Measurements from ENCODE around the gene NUCKS1. TPM values are rescaled to one million over a fixed set of nuclear protein-coding genes. Genes with fewer than 3 reads are reported as not detected.
A peak's percentile ranks its signal among the peaks of the same experiment; 100 is the strongest.

Gene NUCKS1
- total and polyA plus RNA-seq, 2 donors (not counting 1 experiment from before 2014, with no cell fraction given): 98.1 to 137 TPM

DNA sequence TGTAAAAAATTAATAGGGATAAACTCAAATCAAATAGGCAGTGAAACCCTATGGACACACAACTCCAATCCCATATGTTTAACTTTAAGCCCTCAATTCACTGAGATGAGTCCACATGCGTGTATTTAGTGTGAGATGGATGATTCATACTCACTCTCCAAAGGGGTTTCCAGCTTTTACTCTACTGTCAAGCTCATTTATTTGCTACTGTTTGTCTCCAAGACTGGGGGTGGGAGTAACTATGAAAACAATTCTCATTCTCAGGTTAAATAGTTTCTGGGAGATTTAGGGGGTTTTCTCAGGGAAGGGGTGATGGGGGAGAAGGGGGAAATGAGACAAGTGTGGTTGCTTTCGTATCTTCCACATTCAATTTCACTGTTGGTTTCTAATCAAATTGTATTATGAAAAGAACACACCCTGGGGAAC is 22.6 kb upstream of the NUCKS1 start:
- no peak overlapping the region for H3K4me2 ChIP-seq (ENCODE audit: extremely low read depth, insufficient read depth, low read length)
- H3K4me1 ChIP-seq (ENCODE audit: control insufficient read depth, extremely low read depth, insufficient read depth, low read length): peaks cover 8% of the 10 kb centered on the region
- H3K9ac ChIP-seq (ENCODE audit: insufficient read depth, low read length): no peak overlapping the region
- no peaks in the 10 kb centered on the region for H3K36me3 ChIP-seq (ENCODE audit: control insufficient read depth, insufficient read depth, low read length)
- H4K20me1 ChIP-seq (ENCODE audit: control insufficient read depth, extremely low read depth, insufficient read depth, low read length): no peaks in the 10 kb centered on the region
- H3K27ac ChIP-seq (ENCODE audit: insufficient read depth, low read length): no peak overlapping the region
- H3K4me3 ChIP-seq (replicated peaks in 1 of 4; ENCODE audit: control extremely low read depth in 1 of 4, insufficient read depth in 1 of 4, low read depth in 3 of 4, low read length in 4 of 4): no peak overlapping the region
- DNase-seq (ENCODE audit: low read depth in 2 of 2): no peak
- no peaks in the 10 kb centered on the region for H3K79me2 ChIP-seq (ENCODE audit: control insufficient read depth, insufficient read depth, low read length)
- no peaks in the 10 kb centered on the region for H3K9me3 ChIP-seq (ENCODE audit: control insufficient read depth, insufficient read depth, low read depth, low read length)
- H3K27me3 ChIP-seq (ENCODE audit: control insufficient read depth, insufficient read depth, low read length): no peaks in the 10 kb centered on the region
- H2AFZ ChIP-seq (ENCODE audit: low read length): no peak overlapping the region
- no peak for TF ChIP-seq EZH2 (IDR thresholded peaks at IDR 0.05; ENCODE audit: low read length, missing control alignments)
- TF ChIP-seq CTCF (conservative IDR thresholded peaks at IDR 0.05 in 1 of 2, IDR thresholded peaks at IDR 0.05 in 1 of 2; ENCODE audit: low read depth in 1 of 2, low read length in 2 of 2): no peak

DNA sequence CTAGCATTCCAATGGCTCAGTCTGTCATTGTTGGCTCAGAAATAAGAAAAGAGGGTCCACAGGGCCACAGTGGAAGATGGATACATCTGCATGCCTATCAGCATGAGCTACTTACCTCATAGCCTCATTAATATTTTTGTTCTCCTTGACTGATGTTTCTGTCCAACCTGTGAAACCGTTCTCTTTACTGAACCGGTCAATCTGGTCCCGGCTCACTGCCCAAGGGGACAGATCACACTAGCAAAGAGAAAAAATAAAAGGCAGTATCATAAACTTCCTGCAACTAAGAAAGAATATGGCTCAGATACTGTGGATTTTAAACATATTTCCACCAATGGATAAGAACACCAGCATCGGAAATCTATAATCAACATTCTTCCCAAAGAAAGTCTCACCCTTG is 20.6 kb upstream of the NUCKS1 start:
- H2AFZ ChIP-seq (ENCODE audit: low read length): no peak overlapping the region
- H3K27me3 ChIP-seq (ENCODE audit: control insufficient read depth, insufficient read depth, low read length): no peaks in the 10 kb centered on the region
- H3K27ac ChIP-seq (ENCODE audit: insufficient read depth, low read length): no peak overlapping the region
- no peak for TF ChIP-seq EZH2 (IDR thresholded peaks at IDR 0.05; ENCODE audit: low read length, missing control alignments)
- TF ChIP-seq CTCF (conservative IDR thresholded peaks at IDR 0.05 in 1 of 2, IDR thresholded peaks at IDR 0.05 in 1 of 2; ENCODE audit: low read depth in 1 of 2, low read length in 2 of 2): no peak
- H3K9ac ChIP-seq (ENCODE audit: insufficient read depth, low read length): no peak overlapping the region
- H3K9me3 ChIP-seq (ENCODE audit: control insufficient read depth, insufficient read depth, low read depth, low read length): no peaks in the 10 kb centered on the region
- H3K79me2 ChIP-seq (ENCODE audit: control insufficient read depth, insufficient read depth, low read length): no peaks in the 10 kb centered on the region
- H4K20me1 ChIP-seq (ENCODE audit: control insufficient read depth, extremely low read depth, insufficient read depth, low read length): no peaks in the 10 kb centered on the region
- H3K4me1 ChIP-seq (ENCODE audit: control insufficient read depth, extremely low read depth, insufficient read depth, low read length): peaks cover 8% of the 10 kb centered on the region
- no peak for DNase-seq (ENCODE audit: low read depth in 2 of 2)
- no peak overlapping the region for H3K4me3 ChIP-seq (replicated peaks in 1 of 4; ENCODE audit: control extremely low read depth in 1 of 4, insufficient read depth in 1 of 4, low read depth in 3 of 4, low read length in 4 of 4)
- no peaks in the 10 kb centered on the region for H3K36me3 ChIP-seq (ENCODE audit: control insufficient read depth, insufficient read depth, low read length)
- no peak overlapping the region for H3K4me2 ChIP-seq (ENCODE audit: extremely low read depth, insufficient read depth, low read length)

DNA sequence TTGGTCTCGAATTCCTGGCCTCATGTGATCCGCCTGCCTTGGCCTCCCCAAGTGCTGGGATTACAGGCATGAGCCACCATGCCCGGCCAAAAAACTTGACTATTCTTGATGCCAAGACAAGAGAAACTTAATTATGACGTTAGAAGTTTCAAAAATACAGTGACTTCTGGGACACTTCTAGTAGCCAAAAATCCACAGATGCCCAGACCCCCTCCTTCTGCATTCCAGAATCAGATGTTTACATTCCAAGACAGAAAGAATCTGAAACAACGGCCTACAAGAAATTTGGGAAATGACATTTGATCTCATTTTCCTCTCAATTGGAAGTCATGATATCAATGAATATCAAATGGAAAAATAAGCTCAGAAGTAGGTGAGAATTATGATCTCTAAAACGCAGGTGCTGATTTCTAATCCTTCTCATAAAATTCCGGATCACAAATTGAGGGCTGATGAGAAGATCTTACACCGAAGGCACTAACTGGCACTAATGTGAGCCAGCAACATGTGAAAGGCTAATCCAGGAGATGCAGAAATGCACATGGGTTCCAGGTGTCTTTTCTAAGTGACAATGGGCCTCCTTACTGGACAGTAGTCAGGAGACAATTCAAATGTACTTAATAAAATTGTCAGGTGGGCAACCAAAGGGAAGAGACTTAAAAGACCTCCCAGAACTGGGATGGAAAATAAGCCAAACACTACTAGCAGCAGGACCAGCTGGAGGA is 19.8 kb upstream of the NUCKS1 start:
- no peaks in the 10 kb centered on the region for H3K79me2 ChIP-seq (ENCODE audit: control insufficient read depth, insufficient read depth, low read length)
- no peak for TF ChIP-seq EZH2 (IDR thresholded peaks at IDR 0.05; ENCODE audit: low read length, missing control alignments)
- TF ChIP-seq CTCF (conservative IDR thresholded peaks at IDR 0.05 in 1 of 2, IDR thresholded peaks at IDR 0.05 in 1 of 2; ENCODE audit: low read depth in 1 of 2, low read length in 2 of 2): no peak
- no peak overlapping the region for H3K4me3 ChIP-seq (replicated peaks in 1 of 4; ENCODE audit: control extremely low read depth in 1 of 4, insufficient read depth in 1 of 4, low read depth in 3 of 4, low read length in 4 of 4)
- no peak overlapping the region for H3K9ac ChIP-seq (ENCODE audit: insufficient read depth, low read length)
- H3K4me2 ChIP-seq (ENCODE audit: extremely low read depth, insufficient read depth, low read length): peak overlapping the region; percentile 46
- no peaks in the 10 kb centered on the region for H4K20me1 ChIP-seq (ENCODE audit: control insufficient read depth, extremely low read depth, insufficient read depth, low read length)
- no peaks in the 10 kb centered on the region for H3K36me3 ChIP-seq (ENCODE audit: control insufficient read depth, insufficient read depth, low read length)
- no peaks in the 10 kb centered on the region for H3K9me3 ChIP-seq (ENCODE audit: control insufficient read depth, insufficient read depth, low read depth, low read length)
- no peak overlapping the region for H2AFZ ChIP-seq (ENCODE audit: low read length)
- peak overlapping the region; percentile 46 for H3K27ac ChIP-seq (ENCODE audit: insufficient read depth, low read length)
- peaks cover 8% of the 10 kb centered on the region for H3K4me1 ChIP-seq (ENCODE audit: control insufficient read depth, extremely low read depth, insufficient read depth, low read length)
- H3K27me3 ChIP-seq (ENCODE audit: control insufficient read depth, insufficient read depth, low read length): no peaks in the 10 kb centered on the region
- peak in 1 of 2 donors; percentile 16 for DNase-seq (ENCODE audit: low read depth in 2 of 2)

All from fibroblast of lung (primary cell).